OCI-LY7 (cell line): ENCODE measurements around the gene TP73. TPM values are rescaled to one million over a fixed set of nuclear protein-coding genes. Genes with fewer than 3 reads are reported as not detected.
"Not testable (repeated sequence)": the region's sequence is repeated elsewhere in the genome, so short reads cannot be mapped to it uniquely, and the experiment has no call there.

Source experiments
- BruUV-seq: library from RNA; stranded (reverse); fragments of 400-500 nt; replicated peaks from 2 replicates; lab custom pipeline; 2021; lab: Mats Ljungman, UMichigan
- CTCF ChIA-PET: fragments of 300-600 bp; sonication (Branson Sonifier 250); formaldehyde crosslinking; loops from one replicate; lab custom pipeline; 2022; ENCODE audit warnings: antibody characterized with exemption; ENCODE audit not compliant: unreplicated experiment; lab: Charles Lee
- POLR2A ChIA-PET: fragments of 300-600 bp; sonication (Branson Sonifier 250); formaldehyde crosslinking; loops from one replicate; lab custom pipeline; 2022; ENCODE audit warnings: antibody characterized with exemption; lab: Charles Lee
- DNase-seq: peaks from one replicate; pipeline ENCODE4 v3.0.0-alpha.2; 2015; ENCODE audit warnings: low spot score
- H2AFZ ChIP-seq: fragments of 200-600 bp; sonication (generic), shearing (Covaris generic); 2 replicates; pipeline ENCODE4 v1.6.1; 2014; ENCODE audit warnings: mild to moderate bottlenecking, antibody characterized with exemption, low read length, moderate library complexity
- H3K27ac ChIP-seq: fragments of 200-600 bp; sonication (generic); 2 replicates; pipeline ENCODE4 v1.5.1; 2014; ENCODE audit warnings: mixed run types, low read depth, mild to moderate bottlenecking, moderate library complexity, low read length, inconsistent platforms; ENCODE audit not compliant: poor library complexity, severe bottlenecking
- H3K36me3 ChIP-seq: fragments of 200-600 bp; sonication (generic); 2 replicates; pipeline ENCODE4 v1.6.1; 2014; ENCODE audit warnings: mild to moderate bottlenecking, antibody characterized with exemption, low read length, moderate library complexity, mixed read lengths; ENCODE audit not compliant: insufficient read depth
- H3K4me1 ChIP-seq: fragments of 200-600 bp; sonication (generic); 2 replicates; pipeline ENCODE4 v1.5.1; 2014; ENCODE audit warnings: mild to moderate bottlenecking, low read length; ENCODE audit not compliant: insufficient read depth, poor library complexity, severe bottlenecking
- H3K4me2 ChIP-seq: fragments of 200-600 bp; sonication (generic); 2 replicates; pipeline ENCODE4 v1.6.1; 2014; ENCODE audit warnings: mild to moderate bottlenecking, low read length
- H3K4me3 ChIP-seq: fragments of 200-600 bp; sonication (generic); 2 replicates; pipeline ENCODE4 v1.5.1; 2014; ENCODE audit warnings: mild to moderate bottlenecking, low read depth, low read length; ENCODE audit not compliant: poor library complexity, severe bottlenecking
- H3K79me2 ChIP-seq: fragments of 200-600 bp; sonication (generic); 2 replicates; pipeline ENCODE4 v1.6.1; 2016; ENCODE audit warnings: low read depth, mild to moderate bottlenecking, low read length, moderate library complexity, mixed read lengths; ENCODE audit not compliant: insufficient read depth
- H3K9me2 ChIP-seq: fragments of 200-600 bp; sonication (generic); 2 replicates; pipeline ENCODE4 v1.6.1; 2016; ENCODE audit warnings: mild to moderate bottlenecking, low read length, mixed read lengths; ENCODE audit not compliant: insufficient read depth
- H3K9me3 ChIP-seq: fragments of 200-600 bp; sonication (generic); 2 replicates; pipeline ENCODE4 v1.6.1; 2014; ENCODE audit warnings: mild to moderate bottlenecking, mixed run types, low read length, mixed read lengths
- H4K20me1 ChIP-seq: fragments of 200-600 bp; sonication (generic); 2 replicates; pipeline ENCODE4 v1.6.1; 2014; ENCODE audit warnings: mild to moderate bottlenecking, antibody characterized with exemption, low read length, moderate library complexity, mixed read lengths; ENCODE audit not compliant: insufficient read depth
- EZH2phosphoT487 ChIP-seq: fragments of 200-600 bp; sonication (generic); IDR thresholded peaks from 2 replicates; pipeline ENCODE4 v1.6.1; 2018; ENCODE audit warnings: low read depth, borderline replicate concordance, mild to moderate bottlenecking, mixed run types, antibody characterized with exemption, low read length, moderate library complexity, mixed read lengths
- intact Hi-C: fragments of 100-400 bp; cut with micrococcal nuclease; formaldehyde crosslinking; loops from one replicate; pipeline ENCODE4 v1.10.0; 2022; ENCODE audit not compliant: unreplicated experiment
- total RNA-seq, 2 experiments: library from RNA; depleted of rRNA in 1 of 2; stranded (reverse); fragments of >200 nt in 1 of 2; shearing (Covaris generic) in 1 of 2; gene quantifications; 2 replicates each; pipeline ENCODE4 v1.2.3, GENCODE V29; 2014 to 2022
- TF ChIP-seq, protein P1 (sequence below): fragments of 200-600 bp; sonication (generic); conservative IDR thresholded peaks from 2 replicates; pipeline ENCODE4 v1.5.1; 2014; ENCODE audit warnings: mild to moderate bottlenecking, antibody characterized with exemption, low read length, moderate library complexity, mixed read lengths

Gene TP73
- total RNA-seq, 2 experiments from 2014 or later = 0.48 TPM; not detected in 1

DNA sequence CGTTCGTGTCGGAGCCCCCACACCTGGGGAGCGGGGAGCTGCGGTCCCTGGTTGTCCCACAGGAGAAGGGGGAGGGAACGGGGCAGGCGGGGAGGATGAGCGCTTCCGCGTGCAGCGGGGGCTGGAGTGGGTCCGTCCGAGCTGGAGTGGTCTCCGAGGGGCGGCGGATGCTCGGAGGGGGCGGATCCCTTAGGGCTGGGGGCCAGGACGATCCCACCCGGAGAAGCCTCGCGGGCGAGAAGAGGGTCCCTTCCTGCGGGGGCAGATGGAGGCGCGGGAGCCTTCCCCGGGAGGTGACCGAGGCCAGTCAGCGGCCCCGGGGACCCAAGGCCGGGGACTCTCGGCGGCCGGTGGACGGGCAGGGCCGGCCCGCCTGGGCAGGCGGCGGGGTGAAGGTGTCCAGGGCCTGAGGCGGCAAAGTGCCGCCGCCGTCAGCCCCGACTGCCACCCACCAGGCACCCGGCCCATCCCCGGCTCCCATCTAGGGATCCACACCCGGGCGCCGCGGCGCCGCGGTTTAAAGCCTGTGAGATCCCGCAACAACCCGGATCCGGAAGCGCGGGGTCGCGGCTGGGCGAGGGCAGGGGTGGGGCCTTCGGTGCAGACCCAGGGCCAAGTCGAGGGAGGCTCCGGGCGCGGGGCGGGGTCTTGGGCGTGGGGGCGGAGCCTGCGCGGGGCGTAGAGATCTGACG is 94.7 kb downstream of the TP73 start:
- Histone ChIP-seq H3K4me1 (no peaks in the 10 kb centered on the region), H3K4me2 (peak overlapping the region; percentile 48), H3K27ac (no peak overlapping the region), H3K4me3 (peak overlapping the region; percentile 43), H2AFZ (no peak overlapping the region), H3K79me2 (no peaks in the 10 kb centered on the region), H4K20me1 (no peaks in the 10 kb centered on the region), H3K9me2 (no peaks in the 10 kb centered on the region), H3K9me3 (no peaks in the 10 kb centered on the region), H3K36me3 (no peaks in the 10 kb centered on the region)
- TF ChIP-seq EZH2phosphoT487 = no peak
- TF ChIP-seq, protein P1, sequence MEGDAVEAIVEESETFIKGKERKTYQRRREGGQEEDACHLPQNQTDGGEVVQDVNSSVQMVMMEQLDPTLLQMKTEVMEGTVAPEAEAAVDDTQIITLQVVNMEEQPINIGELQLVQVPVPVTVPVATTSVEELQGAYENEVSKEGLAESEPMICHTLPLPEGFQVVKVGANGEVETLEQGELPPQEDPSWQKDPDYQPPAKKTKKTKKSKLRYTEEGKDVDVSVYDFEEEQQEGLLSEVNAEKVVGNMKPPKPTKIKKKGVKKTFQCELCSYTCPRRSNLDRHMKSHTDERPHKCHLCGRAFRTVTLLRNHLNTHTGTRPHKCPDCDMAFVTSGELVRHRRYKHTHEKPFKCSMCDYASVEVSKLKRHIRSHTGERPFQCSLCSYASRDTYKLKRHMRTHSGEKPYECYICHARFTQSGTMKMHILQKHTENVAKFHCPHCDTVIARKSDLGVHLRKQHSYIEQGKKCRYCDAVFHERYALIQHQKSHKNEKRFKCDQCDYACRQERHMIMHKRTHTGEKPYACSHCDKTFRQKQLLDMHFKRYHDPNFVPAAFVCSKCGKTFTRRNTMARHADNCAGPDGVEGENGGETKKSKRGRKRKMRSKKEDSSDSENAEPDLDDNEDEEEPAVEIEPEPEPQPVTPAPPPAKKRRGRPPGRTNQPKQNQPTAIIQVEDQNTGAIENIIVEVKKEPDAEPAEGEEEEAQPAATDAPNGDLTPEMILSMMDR = no peak
- peak; percentile 29 for DNase-seq
- intact Hi-C loops = no loop called here
- no TSS peak for BruUV-seq
- ChIA-PET CTCF (no interaction called here), POLR2A (no interaction called here)

DNA sequence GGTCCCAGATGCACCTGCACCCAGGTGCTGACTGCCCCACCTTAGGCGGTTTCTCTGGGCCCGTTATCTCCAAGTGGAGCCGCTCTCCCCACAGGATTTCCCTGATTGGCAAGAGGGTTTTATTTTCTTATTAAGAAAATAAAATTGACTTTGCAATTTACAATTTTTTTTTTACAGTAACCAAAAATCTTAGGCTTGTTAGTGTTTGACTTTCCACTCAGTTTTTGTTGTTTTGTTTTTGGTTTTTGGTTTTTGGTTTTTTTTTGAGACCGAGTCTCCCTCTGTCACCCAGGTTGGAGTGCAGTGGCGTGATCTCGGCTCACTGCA is 95.2 kb downstream of the TP73 start:
- Histone ChIP-seq H3K9me3 (no peaks in the 10 kb centered on the region), H3K27ac (no peak overlapping the region), H3K36me3 (no peaks in the 10 kb centered on the region), H2AFZ (no peak overlapping the region), H4K20me1 (no peaks in the 10 kb centered on the region), H3K4me2 (peak overlapping the region; percentile 48), H3K9me2 (no peaks in the 10 kb centered on the region), H3K4me3 (peak overlapping the region; percentile 43), H3K79me2 (no peaks in the 10 kb centered on the region), H3K4me1 (no peaks in the 10 kb centered on the region)
- POLR2A ChIA-PET = no interaction called here
- no TSS peak for BruUV-seq
- CTCF ChIA-PET = no interaction called here
- intact Hi-C loops = no loop called here
- no peak for DNase-seq
- TF ChIP-seq, protein P1 = no peak
- TF ChIP-seq EZH2phosphoT487 = no peak

DNA sequence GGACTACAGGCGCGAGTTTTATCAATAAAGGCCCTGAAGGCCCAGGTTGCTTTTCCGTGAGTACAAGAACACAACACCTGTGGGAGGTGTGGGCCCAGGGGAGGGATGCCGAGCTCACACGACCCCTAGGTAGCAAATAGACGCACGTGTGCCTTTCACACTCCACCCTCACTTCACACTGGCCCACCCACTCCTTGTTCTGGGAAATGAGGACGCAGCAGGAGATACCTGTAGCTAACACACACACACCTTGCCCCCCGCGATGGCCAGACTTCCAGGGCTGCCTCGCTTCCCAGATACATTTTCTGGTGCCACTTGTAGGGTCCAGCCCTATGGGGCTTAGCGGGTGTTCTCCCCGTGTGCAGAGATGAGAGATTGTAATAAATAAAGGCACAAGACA is 95.6 kb downstream of the TP73 start:
- Histone ChIP-seq H3K9me2 (no peaks in the 10 kb centered on the region), H3K4me1 (no peaks in the 10 kb centered on the region), H3K4me3 (no peak overlapping the region), H3K9me3 (no peaks in the 10 kb centered on the region), H3K4me2 (peak overlapping the region; percentile 48), H3K79me2 (no peaks in the 10 kb centered on the region), H4K20me1 (no peaks in the 10 kb centered on the region), H3K36me3 (no peaks in the 10 kb centered on the region), H2AFZ (no peak overlapping the region), H3K27ac (no peak overlapping the region)
- no peak for TF ChIP-seq EZH2phosphoT487
- TF ChIP-seq, protein P1 = no peak
- DNase-seq = no peak
- no TSS peak for BruUV-seq
- ChIA-PET CTCF (no interaction called here), POLR2A (no interaction called here)
- intact Hi-C loops = no loop called here

DNA sequence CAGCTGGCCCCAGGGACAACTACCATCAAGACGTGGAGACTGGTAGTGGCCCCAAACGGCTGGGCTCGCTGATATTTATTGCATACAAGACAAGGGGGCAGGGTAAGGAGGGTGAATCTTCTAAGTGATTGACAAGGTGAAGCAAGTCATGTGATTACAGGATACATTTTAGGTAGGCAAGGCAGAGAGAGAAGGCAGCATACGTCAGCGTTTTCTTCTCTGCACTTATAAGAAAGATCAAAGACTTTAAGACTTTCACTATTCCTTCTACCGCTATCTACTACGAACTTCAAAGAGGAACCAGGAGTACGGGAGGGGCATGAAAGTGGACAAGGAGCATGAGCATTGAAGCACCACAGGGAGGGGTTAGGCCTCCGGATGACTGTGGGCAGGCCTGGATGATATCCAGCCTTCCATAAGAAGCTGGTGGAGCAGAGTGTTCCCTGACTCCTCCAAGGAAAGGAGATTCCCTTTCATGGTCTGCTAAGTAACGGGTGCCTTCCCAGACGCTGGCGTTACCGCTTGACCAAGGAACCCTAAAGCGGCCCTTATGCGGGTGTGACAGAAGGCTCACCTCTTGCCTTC is 96.1 kb downstream of the TP73 start:
- H2AFZ ChIP-seq, BruUV-seq, CTCF ChIA-PET, POLR2A ChIA-PET, H3K9me2 ChIP-seq, H3K27ac ChIP-seq, H4K20me1 ChIP-seq, H3K4me2 ChIP-seq, DNase-seq, H3K79me2 ChIP-seq, H3K4me3 ChIP-seq, H3K4me1 ChIP-seq, intact Hi-C loops, H3K9me3 ChIP-seq, H3K36me3 ChIP-seq: not testable (repeated sequence)
